GM12878 (cell line): ENCODE results near the gene PAX5. TPM values are rescaled to one million over a fixed set of nuclear protein-coding genes. Genes with fewer than 3 reads are reported as not detected.

ENCODE experiments used
- ATAC-seq: fragments of 200-7000 bp; cut with Tn5 transposase; 3 replicates; pipeline ENCODE4 v1.9.1; 2020; ENCODE audit warnings: mild to moderate bottlenecking, moderate library complexity
- BruUV-seq: library from RNA; stranded (reverse); fragments of 400-500 nt; replicated peaks from 2 replicates; lab custom pipeline; 2021; lab: Mats Ljungman, UMichigan
- CTCF ChIA-PET: fragments of 300-600 bp; sonication (Branson Sonifier 250); formaldehyde crosslinking; extraction: SDS; loops from one replicate; lab custom pipeline; 2021; ENCODE audit warnings: inconsistent platforms; lab: Yijun Ruan, JAX
- POLR2A ChIA-PET: fragments of 350-600 bp; formaldehyde crosslinking; extraction: SDS; loops from one replicate; lab custom pipeline; 2021; ENCODE audit warnings: inconsistent platforms; lab: Charles Lee
- RAD21 ChIA-PET: fragments of 300-600 bp; sonication (Branson Sonifier 250); formaldehyde crosslinking; loops from one replicate; lab custom pipeline; 2023; ENCODE audit warnings: antibody characterized with exemption; ENCODE audit not compliant: unreplicated experiment; lab: Charles Lee
- SMC1A ChIA-PET: fragments of 300-600 bp; sonication (Branson Sonifier 250); formaldehyde crosslinking; loops from one replicate; lab custom pipeline; 2023; ENCODE audit not compliant: unreplicated experiment, uncharacterized antibody; lab: Charles Lee
- DNase-seq: peaks from one replicate; pipeline ENCODE4 v3.0.0-alpha.2; 2011; ENCODE audit warnings: low read depth, low spot score
- FAIRE-seq: peaks from 3 replicates; lab custom pipeline; 2011; peaks lifted over from hg19 to GRCh38; lab: Jason Lieb, UNC
- H2AFZ ChIP-seq: 2 replicates; pipeline ENCODE4 v1.6.0; 2011; ENCODE audit warnings: low read depth, low read length, control low read depth; ENCODE audit not compliant: control insufficient read depth
- H3K27ac ChIP-seq: 2 replicates; pipeline ENCODE4 v1.5.1; 2011; ENCODE audit warnings: control low read depth; ENCODE audit not compliant: control insufficient read depth, insufficient read depth
- H3K27me3 ChIP-seq, 2 experiments: replicated peaks in 1 of 2; 2 replicates each; pipeline versions ENCODE4 v1.6.0 to v1.6.1; 2011; ENCODE audit warnings: low read length in 1 of 2; ENCODE audit not compliant: control insufficient read depth in 2 of 2, insufficient read depth in 2 of 2
- H3K36me3 ChIP-seq, 2 experiments: 2 replicates each; pipeline ENCODE4 v1.5.1; 2011; ENCODE audit warnings: low read length in 1 of 2; ENCODE audit not compliant: control insufficient read depth in 2 of 2, insufficient read depth in 2 of 2
- H3K4me1 ChIP-seq: 2 replicates; pipeline ENCODE4 v1.6.1; 2011; ENCODE audit warnings: mild to moderate bottlenecking, low read length, moderate library complexity, mixed read lengths; ENCODE audit not compliant: control insufficient read depth, insufficient read depth
- H3K4me2 ChIP-seq: 2 replicates; pipeline ENCODE4 v1.6.0; 2011; ENCODE audit warnings: control low read depth; ENCODE audit not compliant: control insufficient read depth, insufficient read depth
- H3K4me3 ChIP-seq: fragments of 200-600 bp; sonication (generic); 2 replicates; pipeline ENCODE4 v1.5.1; 2016
- H3K79me2 ChIP-seq: 2 replicates; pipeline ENCODE4 v1.6.0; 2011; ENCODE audit warnings: low read length; ENCODE audit not compliant: control insufficient read depth, insufficient read depth
- H3K9ac ChIP-seq: 2 replicates; pipeline ENCODE4 v1.8.0; 2011; ENCODE audit warnings: low read length, control low read depth, mixed read lengths; ENCODE audit not compliant: control insufficient read depth, insufficient read depth
- H3K9me3 ChIP-seq: replicated peaks from 3 replicates; pipeline ENCODE4 v1.5.1; 2011; ENCODE audit warnings: mild to moderate bottlenecking, low read length; ENCODE audit not compliant: control insufficient read depth, insufficient read depth
- H4K20me1 ChIP-seq: 2 replicates; pipeline ENCODE4 v1.6.0; 2011; ENCODE audit not compliant: control insufficient read depth, insufficient read depth
- CBX5 ChIP-seq: sonication (generic); IDR thresholded peaks from 2 replicates; pipeline ENCODE4 v1.6.1; 2016; ENCODE audit warnings: low read depth, moderate library complexity, mild to moderate bottlenecking, inconsistent platforms
- MLLT1 ChIP-seq: fragments of 450-650 bp; IDR thresholded peaks from 2 replicates; pipeline ENCODE4 v1.6.1; 2016; ENCODE audit warnings: mild to moderate bottlenecking
- NBN ChIP-seq: fragments of 450-650 bp; IDR thresholded peaks from 2 replicates; pipeline ENCODE4 v1.6.1; 2016
- NR2C1 ChIP-seq: fragments of 450-650 bp; IDR thresholded peaks from 2 replicates; pipeline ENCODE4 v1.6.1; 2017; ENCODE audit warnings: antibody characterized with exemption, mild to moderate bottlenecking, moderate library complexity
- NR2F1 ChIP-seq: fragments of 450-650 bp; conservative IDR thresholded peaks from 2 replicates; pipeline ENCODE4 v1.6.1; 2017; ENCODE audit warnings: mild to moderate bottlenecking
- RBBP5 ChIP-seq: fragments of 200-600 bp; sonication (generic); conservative IDR thresholded peaks from 2 replicates; pipeline ENCODE4 v1.6.1; 2016
- TCF3 ChIP-seq: IDR thresholded peaks from 2 replicates; pipeline ENCODE4 v1.6.1; 2012; ENCODE audit warnings: low read depth, mild to moderate bottlenecking, low read length, borderline replicate concordance; ENCODE audit not compliant: insufficient read depth
- ZBED1 ChIP-seq: IDR thresholded peaks from 2 replicates; pipeline ENCODE4 v1.6.1; 2016; ENCODE audit warnings: borderline replicate concordance
- WGBS: methylation state at CpG from one replicate; pipeline ENCODE4 v1.1.6; 2016; ENCODE audit warnings: low lambda C conversion rate; ENCODE audit not compliant: insufficient replicate concordance, insufficient coverage; ENCODE audit errors: missing lambda C conversion rate; 5-methylcytosine and 5-hydroxymethylcytosine counted together
- in situ Hi-C: fragments of 300-500 bp; cut with MboI; formaldehyde crosslinking; loops from 9 replicates; pipeline ENCODE4 v1.14.3; 2018; ENCODE audit warnings: mixed read lengths
- intact Hi-C: fragments of 100-400 bp; cut with micrococcal nuclease; formaldehyde crosslinking; loops from one replicate; pipeline ENCODE4 v1.14.2; 2022; ENCODE audit not compliant: unreplicated experiment
- polyA plus RNA-seq, 11 experiments: library from polyadenylated mRNA; depleted of rRNA in 4 of 11; unstranded in 6 of 11; stranded (reverse) in 5 of 11; fragments of >200 nt; fragmentation: Nextera tagmentation in 4 of 11; fragmentation: Illumina TruSeq in 1 of 11; extraction: Ambion mirVana in 4 of 11; extraction: Trizol in 1 of 11; gene quantifications; 1 replicate in 1 of 11; 2 replicates in 10 of 11; pipeline versions ENCODE4 v1.2.1 to v1.2.3, GENCODE V29; 2011 to 2016; ENCODE audit warnings: inconsistent platforms in 2 of 11, missing spikeins in 2 of 11, low read depth in 1 of 11
- total RNA-seq, 4 experiments: library from RNA; depleted of rRNA in 3 of 4; stranded (reverse); fragments of >200 nt in 3 of 4; fragmentation: Illumina TruSeq in 1 of 4; extraction: Trizol in 1 of 4; gene quantifications; 2 replicates each; pipeline versions ENCODE4 v1.2.1 to v1.2.3, GENCODE V29; 2013 to 2021

Gene PAX5
- total and polyA plus RNA-seq, 10 of the 15 experiments (the other 5 are each of a cell fraction or from before 2014, with no cell fraction given) = 2.2 to 123 (median 31.9) TPM

GRCh38 chr9:36854751-36855150 lies 179.3 kb downstream of the PAX5 start:
- Histone ChIP-seq H3K4me2 (no peak overlapping the region), H4K20me1 (no peaks in the 10 kb centered on the region), H3K9me3 (no peaks in the 10 kb centered on the region), H3K27me3 (no peaks in the 10 kb centered on the region), H2AFZ (no peak overlapping the region), H3K36me3 (peaks cover 33 to 35% of the 10 kb centered on the region in 2 experiments), H3K9ac (no peak overlapping the region), H3K4me1 (peaks cover 12% of the 10 kb centered on the region), H3K27ac (no peak overlapping the region), H3K79me2 (peaks cover 4% of the 10 kb centered on the region), H3K4me3 (no peak overlapping the region)
- in situ Hi-C loops = no loop called here
- POLR2A ChIA-PET = no interaction called here
- ATAC-seq (no peak), DNase-seq (no peak), FAIRE-seq (no peak)
- intact Hi-C loops = no loop called here
- CTCF ChIA-PET = interaction anchor here (1.6 to 4.8 kb wide), 2 partner anchors 19 to 448 kb away, joined by 5 to 22 read pairs; no protein-coding TSS in a partner anchor
- RAD21 ChIA-PET = no interaction called here
- no TSS peak for BruUV-seq
- TF ChIP-seq NBN = no peak
- no peak for TF ChIP-seq NR2F1
- TF ChIP-seq ZBED1 = no peak
- no peak for TF ChIP-seq TCF3
- no peak for TF ChIP-seq CBX5
- no peak for TF ChIP-seq NR2C1
- TF ChIP-seq MLLT1 = no peak
- no peak for TF ChIP-seq RBBP5
- SMC1A ChIA-PET = no interaction called here
- WGBS = 91% methylated on average over 10 of the region's 10 CpGs
